Breast epithelium (tissue), 4 donors: ENCODE data around the gene LGALS8. TPM values are rescaled to one million over a fixed set of nuclear protein-coding genes. Genes with fewer than 3 reads are reported as not detected.

Experiments
- DNase-seq, 2 donors: peaks; one replicate each; pipeline ENCODE4 v3.0.0-alpha.2; 2019; ENCODE audit warnings: low spot score in 2 of 2
- H3K27ac ChIP-seq, 2 donors: fragments of 200-600 bp; sonication (generic) in 1 of 2; one replicate each; pipeline ENCODE4 v1.5.1; 2016 to 2019; ENCODE audit warnings: mild to moderate bottlenecking in 1 of 2
- H3K27me3 ChIP-seq, 2 donors: fragments of 200-600 bp; sonication (generic) in 1 of 2; one replicate each; pipeline versions ENCODE4 v1.5.1 to v1.6.0; 2017 to 2019; ENCODE audit warnings: control low read depth in 1 of 2, mild to moderate bottlenecking in 1 of 2
- H3K36me3 ChIP-seq: fragments of 200-600 bp; one replicate; pipeline ENCODE4 v1.5.1; 2019
- H3K4me1 ChIP-seq, 2 donors: fragments of 200-600 bp; sonication (generic); one replicate each; pipeline ENCODE4 v1.5.1; 2016 to 2019; ENCODE audit warnings: control low read depth in 1 of 2
- H3K4me3 ChIP-seq, 3 donors: fragments of 200-600 bp; sonication (generic); 1 replicate in 2 of 3; 2 replicates in 1 of 3; pipeline ENCODE4 v1.5.1; 2016 to 2019; ENCODE audit warnings: mild to moderate bottlenecking in 3 of 3, moderate library complexity in 2 of 3
- H3K9me3 ChIP-seq, 2 donors: fragments of 200-600 bp; sonication (generic) in 1 of 2; one replicate each; pipeline ENCODE4 v1.5.1; 2016 to 2019; ENCODE audit warnings: control low read depth in 1 of 2
- CTCF ChIP-seq, 3 donors: fragments of 450-650 bp; IDR thresholded peaks; one replicate each; pipeline ENCODE4 v1.5.1; 2016 to 2017; ENCODE audit warnings: antibody characterized with exemption in 3 of 3, mild to moderate bottlenecking in 3 of 3, moderate library complexity in 3 of 3
- POLR2A ChIP-seq: fragments of 450-650 bp; IDR thresholded peaks from one replicate; pipeline ENCODE4 v1.6.1; 2016; ENCODE audit warnings: antibody characterized with exemption, mild to moderate bottlenecking, moderate library complexity
- POLR2AphosphoS5 ChIP-seq, 3 donors: sonication (generic); formaldehyde crosslinking; IDR thresholded peaks; one replicate each; pipeline ENCODE4 v1.6.1; 2017; ENCODE audit warnings: antibody characterized with exemption in 3 of 3
- intact Hi-C: fragments of 100-400 bp; cut with DNase I; formaldehyde crosslinking; loops from one replicate; pipeline ENCODE4 v1.15.1; 2023; ENCODE audit warnings: low total_unique reads
- total RNA-seq, 3 donors: library from RNA; depleted of rRNA; stranded (reverse); fragments of >200 nt; gene quantifications; one replicate each; pipeline ENCODE4 v1.1.0, GENCODE V29; 2016

LGALS8 gene
- total RNA-seq, 3 donors from 2014 or later = 70.2 to 119 (median 96.4) TPM

GRCh38 chr1:236560213-236560771 lies 36.5 kb downstream of the LGALS8 start:
- no peak overlapping the region for H3K27ac ChIP-seq
- H3K27me3 ChIP-seq = no peaks in the 10 kb centered on the region
- H3K4me3 ChIP-seq = no peak overlapping the region
- no peaks in the 10 kb centered on the region for H3K9me3 ChIP-seq
- TF ChIP-seq CTCF (IDR thresholded peaks at IDR 0.05) = no peak
- no peak for TF ChIP-seq POLR2AphosphoS5 (IDR thresholded peaks at IDR 0.05)
- TF ChIP-seq POLR2A = no peak
- DNase-seq = no peak
- H3K36me3 ChIP-seq = peaks cover 7% of the 10 kb centered on the region
- intact Hi-C loops = no loop called here
- no peaks in the 10 kb centered on the region for H3K4me1 ChIP-seq

DNA sequence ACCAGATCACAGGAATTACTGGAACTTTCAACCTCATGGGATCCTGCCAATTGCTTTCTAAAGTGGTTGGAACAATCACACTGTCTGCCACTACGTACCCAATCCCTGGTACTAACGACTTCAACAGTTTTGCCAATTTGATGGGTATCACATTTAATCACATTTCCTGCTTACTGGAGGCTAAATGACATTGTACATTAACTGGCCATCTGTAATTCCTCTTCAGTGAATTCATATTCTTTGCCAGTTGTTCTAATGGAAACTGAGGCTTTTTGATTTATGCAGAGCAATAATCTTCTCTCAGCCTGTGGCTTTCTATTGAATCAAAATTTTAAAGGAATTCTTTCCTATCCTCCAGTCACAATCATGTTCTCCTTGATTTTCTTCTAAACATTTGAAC lies 38.2 kb downstream of the LGALS8 start:
- intact Hi-C loops = no loop called here
- Histone ChIP-seq H3K9me3 (no peaks in the 10 kb centered on the region), H3K27me3 (no peaks in the 10 kb centered on the region), H3K36me3 (peaks cover 9% of the 10 kb centered on the region), H3K27ac (no peak overlapping the region), H3K4me1 (no peaks in the 10 kb centered on the region), H3K4me3 (no peak overlapping the region)
- no peak for TF ChIP-seq POLR2AphosphoS5 (IDR thresholded peaks at IDR 0.05)
- no peak for TF ChIP-seq POLR2A
- no peak for TF ChIP-seq CTCF (IDR thresholded peaks at IDR 0.05)
- DNase-seq = no peak

- Histone ChIP-seq H3K9me3 (no peaks in the 10 kb centered on the region), H3K27ac (no peak overlapping the region), H3K36me3 (peaks cover 9% of the 10 kb centered on the region), H3K4me3 (no peak overlapping the region), H3K4me1 (no peaks in the 10 kb centered on the region), H3K27me3 (no peaks in the 10 kb centered on the region)
- TF ChIP-seq POLR2A (no peak), POLR2AphosphoS5 (IDR thresholded peaks at IDR 0.05) (no peak), CTCF (IDR thresholded peaks at IDR 0.05) (no peak)
- intact Hi-C loops = no loop called here
- DNase-seq = no peak
These were observed 41.7 kb downstream of the LGALS8 start for GRCh38 chr1:236565530-236565929.

GRCh38 chr1:236568285-236568894 lies 44.6 kb downstream of the LGALS8 start:
- no peaks in the 10 kb centered on the region for H3K27me3 ChIP-seq
- no peak for DNase-seq
- H3K27ac ChIP-seq = no peak overlapping the region
- peaks cover 18% of the 10 kb centered on the region for H3K36me3 ChIP-seq
- no peaks in the 10 kb centered on the region for H3K4me1 ChIP-seq
- intact Hi-C loops = no loop called here
- no peaks in the 10 kb centered on the region for H3K9me3 ChIP-seq
- H3K4me3 ChIP-seq = no peak overlapping the region
- TF ChIP-seq POLR2A = no peak
- TF ChIP-seq POLR2AphosphoS5 (IDR thresholded peaks at IDR 0.05) = no peak
- no peak for TF ChIP-seq CTCF (IDR thresholded peaks at IDR 0.05)

- Histone ChIP-seq H3K4me3 (no peak overlapping the region), H3K27me3 (no peaks in the 10 kb centered on the region), H3K27ac (no peak overlapping the region), H3K9me3 (no peaks in the 10 kb centered on the region), H3K4me1 (no peaks in the 10 kb centered on the region), H3K36me3 (peaks cover 12% of the 10 kb centered on the region)
- TF ChIP-seq POLR2AphosphoS5 (IDR thresholded peaks at IDR 0.05) (no peak), POLR2A (no peak), CTCF (IDR thresholded peaks at IDR 0.05) (no peak)
- intact Hi-C loops = no loop called here
- DNase-seq = no peak
These were observed 51.7 kb downstream of the LGALS8 start for GRCh38 chr1:236575523-236575922.
